Measurements from ENCODE around the gene DCK.
"Not testable (repeated sequence)": the region's sequence is repeated elsewhere in the genome, so short reads cannot be mapped to it uniquely, and the experiment has no call there.

Gene DCK

GRCh38 chr4:70999639-71000038 is 6.2 kb downstream of the DCK start:
- DNase-seq (ENCODE audit: low spot score); FAIRE-seq: not testable (repeated sequence)

GRCh38 chr4:71001363-71001762 is 7.9 kb downstream of the DCK start:
- not testable (repeated sequence) for DNase-seq (ENCODE audit: low spot score); FAIRE-seq

GRCh38 chr4:71004281-71004851 is 10.9 kb downstream of the DCK start:
- DNase-seq (ENCODE audit: low spot score): no peak
- FAIRE-seq: no peak

GRCh38 chr4:71005025-71005424 is 11.6 kb downstream of the DCK start:
- not testable (repeated sequence) for DNase-seq (ENCODE audit: low spot score); FAIRE-seq

GRCh38 chr4:71006203-71006907 is 12.9 kb downstream of the DCK start:
- no peak for DNase-seq (ENCODE audit: low spot score)
- FAIRE-seq: no peak

GRCh38 chr4:71008196-71008595 is 14.7 kb downstream of the DCK start:
- DNase-seq (ENCODE audit: low spot score): no peak

GRCh38 chr4:71009086-71009485 is 15.6 kb downstream of the DCK start:
- FAIRE-seq (no peak), DNase-seq (ENCODE audit: low spot score) (no peak)

More at GRCh38 chr4:71008196-71008595, 14.7 kb downstream of the DCK start:
- peak; percentile 23 for FAIRE-seq

- FAIRE-seq: no peak
- peak; percentile 48 for DNase-seq (ENCODE audit: low spot score)
Observed at GRCh38 chr4:71009890-71010588, 16.6 kb downstream of the DCK start.

GRCh38 chr4:71011451-71011850 is 18.0 kb downstream of the DCK start:
- DNase-seq (ENCODE audit: low spot score) (no peak), FAIRE-seq (no peak)

GRCh38 chr4:71017391-71017790 is 23.9 kb downstream of the DCK start:
- not testable (repeated sequence) for DNase-seq (ENCODE audit: low spot score); FAIRE-seq

GRCh38 chr4:71020611-71021010 is 27.2 kb downstream of the DCK start:
- no peak for DNase-seq (ENCODE audit: low spot score)
- no peak for FAIRE-seq

- DNase-seq (ENCODE audit: low spot score): no peak
Observed at GRCh38 chr4:71025654-71026053, 32.2 kb downstream of the DCK start.

GRCh38 chr4:71026086-71026485 is 32.6 kb downstream of the DCK start:
- DNase-seq (ENCODE audit: low spot score): peak; percentile 55
- FAIRE-seq: no peak

More at GRCh38 chr4:71025654-71026053, 32.2 kb downstream of the DCK start:
- FAIRE-seq: no peak

GRCh38 chr4:71027611-71028010 is 34.2 kb downstream of the DCK start:
- DNase-seq (ENCODE audit: low spot score) (no peak), FAIRE-seq (no peak)

GRCh38 chr4:71029504-71029903 is 36.1 kb downstream of the DCK start:
- FAIRE-seq: no peak
- no peak for DNase-seq (ENCODE audit: low spot score)

- DNase-seq (ENCODE audit: low spot score): peak; percentile 5
- FAIRE-seq: not testable (repeated sequence)
Observed at GRCh38 chr4:71032106-71032505, 38.7 kb downstream of the DCK start.

- no peak for FAIRE-seq
- no peak for DNase-seq (ENCODE audit: low spot score)
Observed at GRCh38 chr4:71045256-71045655, 51.8 kb downstream of the DCK start.

GRCh38 chr4:71049395-71049794 is 55.9 kb downstream of the DCK start:
- no peak for DNase-seq (ENCODE audit: low spot score)
- FAIRE-seq: no peak

GRCh38 chr4:71050809-71051208 is 57.4 kb downstream of the DCK start:
- FAIRE-seq (no peak), DNase-seq (ENCODE audit: low spot score) (no peak)

GRCh38 chr4:71052034-71052433 is 58.6 kb downstream of the DCK start:
- FAIRE-seq (no peak), DNase-seq (ENCODE audit: low spot score) (no peak)

GRCh38 chr4:71052716-71053115 is 59.3 kb downstream of the DCK start:
- FAIRE-seq (no peak), DNase-seq (ENCODE audit: low spot score) (no peak)

GRCh38 chr4:71053613-71054012 is 60.2 kb downstream of the DCK start:
- not testable (repeated sequence) for FAIRE-seq; DNase-seq (ENCODE audit: low spot score)
